ENCODE measurements around the gene PI3. TPM values are rescaled to one million over a fixed set of nuclear protein-coding genes. Genes with fewer than 3 reads are reported as not detected.

The PI3 gene
- total and polyA plus RNA-seq, 9 of the 15 experiments (the other 6 are each of a cell fraction or from before 2014, with no cell fraction given) = not detected

- no peak for TF ChIP-seq CHD7 (IDR thresholded peaks at IDR 0.05; ENCODE audit: low read depth, low read length)
- TF ChIP-seq CXXC5 (CRISPR knock-in tag; IDR thresholded peaks at IDR 0.05) = no peak
- TF ChIP-seq ZBTB49 (CRISPR knock-in tag; IDR thresholded peaks at IDR 0.05; ENCODE audit: borderline replicate concordance) = no peak
- TF ChIP-seq PHB2 (IDR thresholded peaks at IDR 0.05; ENCODE audit: low read depth) = no peak
- no peak for TF ChIP-seq MED1 (CRISPR knock-in tag; IDR thresholded peaks at IDR 0.05; ENCODE audit: borderline replicate concordance)
- no peak for TF ChIP-seq CAMTA2 (CRISPR knock-in tag; conservative IDR thresholded peaks at IDR 0.05)
Observed at GRCh38 chr20:45189861-45190260, 15.2 kb downstream of the PI3 start (continued).

Measured in K562 (cell line).